Measurements from ENCODE around the gene MYO9A.

DNA sequence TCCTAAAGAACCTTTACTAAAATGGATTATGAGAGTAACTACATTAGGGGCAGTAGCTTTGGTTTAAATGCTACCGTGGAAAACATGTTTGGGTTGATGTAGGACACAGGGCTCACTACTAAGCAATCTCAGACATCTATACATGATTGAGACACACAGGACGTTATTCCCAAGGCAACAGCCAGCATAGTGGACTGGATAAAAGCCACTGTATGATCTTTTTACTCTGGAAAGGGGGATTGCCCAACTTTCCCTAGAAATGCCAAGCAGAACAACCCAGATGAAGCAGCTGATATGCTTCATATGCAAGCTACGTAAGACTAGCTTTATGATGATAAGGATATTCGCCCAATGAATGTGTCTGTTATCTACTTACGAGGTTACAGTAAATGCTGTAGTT is 144.6 kb downstream of the MYO9A start:
- TF ChIP-seq POLR2AphosphoS5 (IDR thresholded peaks at IDR 0.05; ENCODE audit: low read depth, low read length) = no peak
- no peak for TF ChIP-seq TAF1 (IDR thresholded peaks at IDR 0.05; ENCODE audit: borderline replicate concordance, low read depth, low read length)

All from GM12892 (cell line).